Panc1 (cell line): ENCODE measurements around the gene NALCN. TPM values are rescaled to one million over a fixed set of nuclear protein-coding genes. Genes with fewer than 3 reads are reported as not detected.

Source experiments
- ATAC-seq: fragments of 200-7000 bp; cut with Tn5 transposase; 2 replicates; pipeline ENCODE4 v1.9.1; 2020; ENCODE audit warnings: mild to moderate bottlenecking, moderate library complexity
- BruUV-seq: library from RNA; stranded (reverse); fragments of 400-500 nt; replicated peaks from 2 replicates; lab custom pipeline; 2021; lab: Mats Ljungman, UMichigan
- CTCF ChIA-PET: fragments of 300-600 bp; sonication (Branson Sonifier 250); formaldehyde crosslinking; loops from one replicate; lab custom pipeline; 2022; ENCODE audit warnings: antibody characterized with exemption; lab: Charles Lee
- POLR2A ChIA-PET: fragments of 300-600 bp; sonication (Branson Sonifier 250); formaldehyde crosslinking; loops from one replicate; lab custom pipeline; 2022; ENCODE audit warnings: antibody characterized with exemption; lab: Charles Lee
- DNase-seq: peaks from one replicate; pipeline ENCODE4 v3.0.0-alpha.2; 2010; ENCODE audit warnings: low read depth, low spot score
- H3K27ac ChIP-seq: 2 replicates; pipeline ENCODE4 v1.5.1; 2011; ENCODE audit warnings: mild to moderate bottlenecking, low read length, inconsistent platforms
- H3K27me3 ChIP-seq: fragments of 200-500 bp; sonication (Bioruptor generic); 2 replicates; pipeline ENCODE4 v1.6.0; 2014; ENCODE audit warnings: low read length, inconsistent platforms; ENCODE audit not compliant: control insufficient read depth, insufficient read depth
- H3K36me3 ChIP-seq: fragments of 200-500 bp; sonication (Bioruptor generic); 2 replicates; pipeline ENCODE4 v1.5.1; 2014; ENCODE audit warnings: inconsistent platforms, mild to moderate bottlenecking, low read length, moderate library complexity; ENCODE audit not compliant: control insufficient read depth, insufficient read depth
- H3K4me1 ChIP-seq: 2 replicates; pipeline ENCODE4 v1.5.1; 2011; ENCODE audit warnings: inconsistent platforms, mild to moderate bottlenecking, low read length, moderate library complexity; ENCODE audit not compliant: control insufficient read depth, insufficient read depth
- H3K4me3 ChIP-seq, 2 experiments: 2 replicates each; pipeline ENCODE4 v1.5.1; 2011 to 2012; ENCODE audit warnings: low read depth in 2 of 2, low read length in 2 of 2, mild to moderate bottlenecking in 2 of 2, inconsistent platforms in 1 of 2, moderate library complexity in 1 of 2
- H3K9me3 ChIP-seq: fragments of 200-500 bp; sonication (Bioruptor generic); 2 replicates; pipeline ENCODE4 v1.5.1; 2014; ENCODE audit warnings: low read depth, mild to moderate bottlenecking, inconsistent platforms, low read length, moderate library complexity; ENCODE audit not compliant: control insufficient read depth, insufficient read depth
- CTCF ChIP-seq: fragments of 450-650 bp; IDR thresholded peaks from 2 replicates; pipeline ENCODE4 v1.5.1; 2017; ENCODE audit warnings: mild to moderate bottlenecking
- POLR2AphosphoS5 ChIP-seq: IDR thresholded peaks from 2 replicates; pipeline ENCODE4 v1.6.1; 2012; ENCODE audit warnings: mild to moderate bottlenecking, low read depth, low read length, moderate library complexity
- REST ChIP-seq, 2 experiments: IDR thresholded peaks; 2 replicates each; pipeline ENCODE4 v1.6.1; 2011 to 2012; ENCODE audit warnings: low read depth in 2 of 2, control low read depth in 1 of 2, low read length in 1 of 2, mild to moderate bottlenecking in 1 of 2, moderate library complexity in 1 of 2; ENCODE audit not compliant: insufficient read depth in 1 of 2
- SIN3A ChIP-seq: IDR thresholded peaks from 2 replicates; pipeline ENCODE4 v1.6.1; 2012; ENCODE audit warnings: low read depth, mild to moderate bottlenecking, low read length, moderate library complexity, borderline replicate concordance; ENCODE audit not compliant: insufficient read depth
- TCF7L2 ChIP-seq: IDR thresholded peaks from 2 replicates; pipeline ENCODE4 v1.6.1; 2011; ENCODE audit warnings: mild to moderate bottlenecking, low read depth, low read length, inconsistent platforms
- in situ Hi-C: cut with HindIII; loops from 2 replicates; pipeline ENCODE4 v1.10.0; 2016; ENCODE audit warnings: low sequenced_read_pairs, low pct_unique_long_range_greater_than_20kb
- intact Hi-C: fragments of 100-400 bp; cut with micrococcal nuclease; formaldehyde crosslinking; loops from one replicate; pipeline ENCODE4 v1.10.0; 2022; ENCODE audit not compliant: unreplicated experiment
- total RNA-seq: library from RNA; stranded (reverse); gene quantifications from one replicate; pipeline ENCODE4 v1.2.1, GENCODE V29; 2021; ENCODE audit not compliant: unreplicated experiment

NALCN gene
- total RNA-seq, 1 experiment from 2014 or later, result 10.9 TPM

DNA sequence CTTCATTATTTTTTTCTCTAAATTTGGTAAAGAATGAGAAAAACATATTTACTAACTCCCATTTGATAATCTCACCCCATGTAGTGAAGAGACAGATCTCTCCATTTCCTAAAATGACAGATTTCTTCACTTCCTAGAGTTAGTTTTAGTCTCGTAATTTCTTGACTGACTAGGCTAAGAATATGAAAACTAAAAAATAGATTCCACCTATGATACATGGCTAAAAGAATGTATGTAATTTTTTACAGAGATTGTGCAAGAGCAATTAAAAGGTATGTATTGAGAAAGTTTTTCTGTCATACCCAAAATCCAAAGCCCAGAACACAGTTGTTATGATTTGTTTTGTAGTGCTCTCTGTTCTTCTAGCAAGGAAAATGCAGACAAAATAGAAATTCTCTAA is 9.5 kb downstream of the NALCN start:
- POLR2A ChIA-PET, result no interaction called here
- intact Hi-C loops (no loop called here), in situ Hi-C loops (no loop called here)
- no peak for ATAC-seq
- no peaks in the 10 kb centered on the region for H3K27me3 ChIP-seq
- no peaks in the 10 kb centered on the region; the same call in 1 of the 2 replicates for H3K4me1 ChIP-seq
- H3K4me3 ChIP-seq, result no peak overlapping the region
- H3K9me3 ChIP-seq, result no peaks in the 10 kb centered on the region
- CTCF ChIA-PET, result no interaction called here
- no peak overlapping the region for H3K27ac ChIP-seq
- TF ChIP-seq POLR2AphosphoS5, result no peak
- TF ChIP-seq TCF7L2, result no peak
- TF ChIP-seq SIN3A, result no peak
- TF ChIP-seq REST (IDR thresholded peaks at IDR 0.05; ENCODE audit: insufficient read depth in 1 of 2, low read depth in 2 of 2, low read length in 1 of 2), result no peak
- TF ChIP-seq CTCF, result no peak
- no TSS peak for BruUV-seq
- no peak for DNase-seq
- no peaks in the 10 kb centered on the region for H3K36me3 ChIP-seq

GRCh38 chr13:101401196-101401595 is 15.1 kb downstream of the NALCN start:
- in situ Hi-C loops (no loop called here), intact Hi-C loops (no loop called here)
- H3K9me3 ChIP-seq, result no peaks in the 10 kb centered on the region
- H3K36me3 ChIP-seq, result no peaks in the 10 kb centered on the region
- ATAC-seq, result no peak
- peaks cover 3% of the 10 kb centered on the region; the same call in 1 of the 2 replicates for H3K4me1 ChIP-seq
- no peak overlapping the region for H3K4me3 ChIP-seq
- CTCF ChIA-PET, result no interaction called here
- H3K27me3 ChIP-seq, result no peaks in the 10 kb centered on the region
- TF ChIP-seq SIN3A (no peak), REST (IDR thresholded peaks at IDR 0.05; ENCODE audit: insufficient read depth in 1 of 2, low read depth in 2 of 2, low read length in 1 of 2) (no peak), CTCF (no peak), POLR2AphosphoS5 (no peak), TCF7L2 (no peak)
- BruUV-seq, result no TSS peak
- H3K27ac ChIP-seq, result no peak overlapping the region
- POLR2A ChIA-PET, result no interaction called here
- no peak for DNase-seq
